NT2/D1 (cell line): ENCODE results near the gene CEACAM16.

ENCODE experiments used
- DNase-seq: peaks from one replicate; pipeline ENCODE4 v3.0.0-alpha.2; 2011; ENCODE audit warnings: low read depth, low spot score
- H3K27me3 ChIP-seq: 2 replicates; pipeline ENCODE4 v1.6.0; 2011; ENCODE audit warnings: mild to moderate bottlenecking; ENCODE audit not compliant: insufficient read length, insufficient read depth
- H3K36me3 ChIP-seq: 2 replicates; pipeline ENCODE4 v1.6.1; 2011; ENCODE audit warnings: mild to moderate bottlenecking, low read length, mixed read lengths; ENCODE audit not compliant: insufficient read depth, insufficient read length
- H3K4me1 ChIP-seq: 2 replicates; pipeline ENCODE4 v1.5.1; 2011; ENCODE audit not compliant: insufficient read depth, insufficient read length
- H3K4me3 ChIP-seq: 2 replicates; pipeline ENCODE4 v1.5.1; 2011; ENCODE audit warnings: low read depth; ENCODE audit not compliant: insufficient read length
- H3K9ac ChIP-seq: 2 replicates; pipeline ENCODE4 v1.6.0; 2011; ENCODE audit warnings: low read depth; ENCODE audit not compliant: insufficient read length
- H3K9me3 ChIP-seq: 2 replicates; pipeline ENCODE4 v1.5.1; 2011; ENCODE audit warnings: mild to moderate bottlenecking, low read length; ENCODE audit not compliant: insufficient read depth
- SUZ12 ChIP-seq: IDR thresholded peaks from 2 replicates; pipeline ENCODE4 v1.6.1; 2011; ENCODE audit not compliant: insufficient read length, insufficient read depth; ENCODE audit errors: extremely low read depth
- YY1 ChIP-seq: IDR thresholded peaks from 2 replicates; pipeline ENCODE4 v1.6.1; 2011; ENCODE audit not compliant: insufficient read length, insufficient read depth
- ZNF274 ChIP-seq: IDR thresholded peaks from 2 replicates; pipeline ENCODE4 v1.6.1; 2011; ENCODE audit warnings: mild to moderate bottlenecking, low read depth, low read length

CEACAM16 gene

DNA sequence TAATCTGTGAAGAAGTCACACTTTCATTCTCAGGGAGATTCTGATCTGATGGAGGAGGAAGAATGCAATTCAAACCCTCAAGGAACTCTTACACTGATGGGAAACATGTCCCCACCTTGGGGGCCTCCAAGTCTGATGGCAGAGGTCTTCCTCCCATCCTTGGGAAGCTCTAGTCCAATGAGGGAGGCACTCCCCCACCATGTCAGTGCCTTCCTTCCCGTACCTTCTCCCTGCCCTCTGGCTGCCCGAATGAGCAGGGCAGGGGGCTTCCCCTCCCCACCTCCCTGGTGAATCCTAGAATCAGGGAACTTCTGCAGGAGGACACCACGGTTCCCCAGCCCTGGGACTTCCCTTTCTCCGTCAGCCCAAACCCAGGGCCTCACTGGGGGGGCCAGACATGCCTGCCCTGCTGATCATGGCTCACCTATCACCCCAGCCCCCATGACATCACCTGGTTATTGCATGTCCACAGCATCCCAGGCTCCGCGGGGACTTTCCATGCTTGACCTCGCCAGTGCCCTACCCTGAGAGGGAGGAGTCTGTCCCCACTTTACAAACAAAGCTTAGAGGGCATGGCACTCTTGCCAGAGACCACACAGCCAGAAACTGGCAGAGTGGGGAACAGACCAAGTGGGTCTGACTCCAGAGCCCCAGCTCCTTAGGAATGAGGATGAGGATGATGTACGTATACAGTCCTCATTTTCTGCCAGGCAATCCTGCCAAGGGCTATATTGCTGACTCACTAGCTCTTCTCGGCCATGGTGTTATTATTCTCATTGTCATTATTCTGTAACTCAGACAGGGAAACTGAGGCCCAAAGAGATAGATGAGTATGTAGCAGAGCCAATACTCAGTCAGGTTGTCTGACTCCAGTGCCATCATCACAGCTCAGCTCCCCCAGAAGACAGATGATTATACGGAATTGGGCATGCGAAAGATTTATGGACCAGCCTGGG is 39.9 kb downstream of the CEACAM16 start:
- Histone ChIP-seq H3K4me3 (no peak overlapping the region), H3K36me3 (no peaks in the 10 kb centered on the region), H3K9ac (no peak overlapping the region), H3K4me1 (peaks cover 18% of the 10 kb centered on the region), H3K9me3 (no peaks in the 10 kb centered on the region), H3K27me3 (no peaks in the 10 kb centered on the region)
- no peak for DNase-seq
- TF ChIP-seq YY1 (no peak), ZNF274 (no peak), SUZ12 (no peak)

DNA sequence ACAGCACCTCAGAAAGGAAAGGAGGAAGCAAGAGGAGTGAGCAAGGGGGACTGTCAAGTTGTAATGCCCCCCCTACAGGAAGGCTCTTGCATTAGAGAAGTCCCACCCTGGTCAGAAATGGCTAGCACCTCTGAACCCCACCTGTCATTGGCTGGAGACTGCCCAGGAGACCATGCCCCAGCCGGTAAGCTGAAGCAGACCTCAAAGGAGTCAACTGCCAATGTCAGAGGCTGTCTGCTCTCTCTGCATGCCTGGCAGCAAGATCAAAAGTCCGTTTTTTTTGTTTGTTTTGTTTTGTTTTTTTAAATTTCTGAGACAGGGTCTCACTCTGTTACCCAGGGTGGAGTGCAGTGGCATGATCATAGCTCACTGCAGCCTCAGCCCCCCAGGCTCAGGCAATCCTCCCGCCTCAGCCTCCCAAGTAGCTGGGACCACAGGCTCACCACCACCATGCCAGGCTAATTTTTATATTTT is 41.4 kb downstream of the CEACAM16 start:
- DNase-seq = no peak
- Histone ChIP-seq H3K4me1 (peaks cover 18% of the 10 kb centered on the region), H3K4me3 (no peak overlapping the region), H3K36me3 (no peaks in the 10 kb centered on the region), H3K9me3 (no peaks in the 10 kb centered on the region), H3K27me3 (no peaks in the 10 kb centered on the region), H3K9ac (no peak overlapping the region)
- TF ChIP-seq ZNF274 (no peak), YY1 (no peak), SUZ12 (no peak)

DNA sequence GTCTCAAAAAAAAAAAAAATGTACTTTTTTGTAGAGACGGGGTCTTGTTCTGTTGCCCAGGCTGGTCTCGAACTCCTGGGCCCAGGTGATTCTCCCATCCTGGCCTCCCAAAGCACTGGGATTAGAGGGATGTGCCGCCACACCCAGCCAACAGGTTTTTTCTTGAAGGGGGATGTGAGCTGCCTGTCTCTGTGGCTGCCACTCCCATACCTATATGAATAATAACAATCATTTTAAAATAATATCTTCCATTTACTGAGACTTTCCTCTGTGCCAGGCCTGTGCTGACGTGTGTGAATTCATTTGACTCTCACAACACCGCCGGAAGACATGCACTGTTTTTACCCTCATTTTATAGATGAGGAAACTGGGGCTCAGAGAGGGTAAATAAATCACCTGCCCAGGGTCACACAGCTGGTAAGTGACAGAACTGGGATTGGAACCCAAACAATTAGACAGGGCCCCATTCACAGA is 42.3 kb downstream of the CEACAM16 start:
- TF ChIP-seq ZNF274 (no peak), SUZ12 (no peak), YY1 (no peak)
- Histone ChIP-seq H3K36me3 (no peaks in the 10 kb centered on the region), H3K27me3 (peaks cover 9% of the 10 kb centered on the region), H3K4me1 (peaks cover 18% of the 10 kb centered on the region), H3K9me3 (no peaks in the 10 kb centered on the region), H3K9ac (no peak overlapping the region), H3K4me3 (no peak overlapping the region)
- DNase-seq = no peak

DNA sequence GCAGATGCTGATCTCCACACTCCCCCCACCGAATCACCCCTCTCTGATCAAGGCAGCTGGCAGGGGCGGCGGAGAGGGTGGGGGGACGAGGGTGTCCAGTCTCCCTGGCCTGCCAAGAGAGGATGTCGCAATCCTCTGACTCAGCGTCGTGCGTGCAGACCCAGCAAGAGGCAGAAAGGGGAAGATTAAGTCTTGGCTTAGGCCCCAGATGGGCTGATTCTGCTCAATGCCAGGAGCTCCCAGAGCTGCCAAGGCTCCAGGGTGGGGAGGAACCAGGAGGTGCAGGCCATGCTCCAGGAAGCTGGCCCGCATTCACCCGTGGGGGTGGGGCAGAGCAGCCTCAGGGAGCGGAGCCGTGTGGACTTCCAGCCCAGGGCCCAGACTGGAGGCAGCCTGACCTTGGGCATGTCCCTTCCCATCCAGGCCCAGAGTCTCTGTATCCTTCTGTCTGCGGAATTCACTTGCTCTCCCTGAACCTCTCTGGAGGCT is 42.9 kb downstream of the CEACAM16 start:
- no peak for DNase-seq
- H3K27me3 ChIP-seq = peaks cover 15% of the 10 kb centered on the region
- peak overlapping the region; percentile 76 for H3K9ac ChIP-seq
- no peaks in the 10 kb centered on the region for H3K36me3 ChIP-seq
- H3K4me3 ChIP-seq = no peak overlapping the region
- TF ChIP-seq YY1 (no peak), ZNF274 (no peak), SUZ12 (no peak)
- H3K9me3 ChIP-seq = no peaks in the 10 kb centered on the region
- peaks cover 18% of the 10 kb centered on the region for H3K4me1 ChIP-seq

DNA sequence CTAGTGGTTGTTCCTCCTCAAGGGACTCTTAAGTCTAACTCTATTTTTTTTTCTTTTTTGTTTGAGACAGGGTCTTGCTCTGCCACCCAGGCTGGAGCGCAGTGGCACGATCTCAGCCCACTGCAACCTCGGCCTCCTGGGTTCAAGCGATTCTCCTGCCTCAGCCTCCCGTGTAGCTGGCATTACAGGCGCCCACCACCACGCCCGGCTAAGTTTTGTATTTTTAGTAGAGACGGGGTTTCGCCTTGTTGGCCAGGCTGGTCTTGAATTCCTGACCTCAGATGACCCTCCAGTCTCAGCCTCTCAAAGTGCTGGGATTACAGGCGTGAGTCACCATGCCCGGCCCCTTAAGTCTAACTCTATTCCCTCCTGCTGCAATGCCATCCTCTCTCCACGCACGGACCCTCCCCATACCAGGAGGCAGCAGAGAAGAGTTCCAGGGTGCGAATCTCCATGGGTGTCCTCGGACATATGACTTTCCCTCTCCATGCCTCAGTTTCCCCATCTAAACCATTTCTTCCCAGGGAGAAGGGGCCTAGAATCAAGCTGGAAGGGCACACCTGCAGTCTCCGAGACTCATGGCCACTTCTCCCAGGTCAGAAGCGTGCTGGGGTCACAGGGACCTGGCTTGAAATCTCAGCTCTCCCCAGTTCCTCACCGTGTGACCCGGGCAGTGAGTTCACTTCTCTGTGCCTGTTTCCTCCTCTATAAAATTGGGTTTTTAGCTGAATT is 43.5 kb downstream of the CEACAM16 start:
- Histone ChIP-seq H3K4me3 (no peak overlapping the region), H3K36me3 (no peaks in the 10 kb centered on the region), H3K4me1 (peaks cover 15% of the 10 kb centered on the region), H3K9me3 (no peaks in the 10 kb centered on the region), H3K27me3 (peaks cover 19% of the 10 kb centered on the region), H3K9ac (peak overlapping the region; percentile 76)
- TF ChIP-seq ZNF274 (no peak), SUZ12 (no peak), YY1 (no peak)
- no peak for DNase-seq

DNA sequence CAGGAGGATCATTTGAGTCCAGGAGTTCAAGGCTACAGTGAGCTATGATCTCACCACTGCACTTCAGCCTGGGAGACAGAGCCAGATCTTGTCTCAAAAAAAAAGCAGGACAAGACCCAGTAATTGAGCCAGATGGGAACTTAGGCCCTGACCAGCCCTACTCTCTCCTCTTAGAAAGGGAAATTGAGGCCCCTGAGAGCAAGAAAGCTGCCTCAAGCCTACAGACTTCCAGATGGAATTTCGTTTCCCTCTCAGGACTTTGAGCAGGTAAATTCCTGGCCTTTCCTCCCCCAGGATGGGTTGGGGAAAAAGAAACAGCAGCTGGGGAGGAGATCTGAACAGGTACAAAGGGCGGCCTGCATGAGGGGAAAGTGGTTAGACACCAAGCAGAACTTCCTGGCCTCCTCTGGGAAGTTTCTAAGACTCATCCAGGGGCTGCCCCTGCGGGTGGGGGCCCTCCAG is 46.0 kb downstream of the CEACAM16 start:
- Histone ChIP-seq H3K9me3 (no peaks in the 10 kb centered on the region), H3K27me3 (peaks cover 30% of the 10 kb centered on the region), H3K4me1 (peaks cover 8% of the 10 kb centered on the region), H3K36me3 (no peaks in the 10 kb centered on the region), H3K9ac (peak overlapping the region; percentile 36), H3K4me3 (no peak overlapping the region)
- TF ChIP-seq SUZ12 = no peak
- no peak for DNase-seq
